Spleen (tissue), 11 donors: ENCODE measurements around the gene SLC6A7. TPM values are rescaled to one million over a fixed set of nuclear protein-coding genes. Genes with fewer than 3 reads are reported as not detected.

Experiments used
- DNase-seq: peaks from one replicate; pipeline ENCODE4 v3.0.0-alpha.2; 2020
- H3K27ac ChIP-seq, 8 donors: fragments of 200-600 bp; sonication (generic) in 7 of 8; 1 replicate in 4 of 8; 2 replicates in 4 of 8; pipeline versions ENCODE4 v1.5.0 to v1.8.0; 2016 to 2021; ENCODE audit warnings: inconsistent platforms in 4 of 8, mild to moderate bottlenecking in 4 of 8, moderate library complexity in 1 of 8
- H3K27me3 ChIP-seq, 7 donors: fragments of 200-600 bp; sonication (generic) in 6 of 7; replicated peaks in 1 of 7; 1 replicate in 4 of 7; 2 replicates in 3 of 7; pipeline versions ENCODE4 v1.5.0 to v1.8.0; 2016 to 2021; ENCODE audit warnings: inconsistent platforms in 3 of 7, mild to moderate bottlenecking in 1 of 7
- H3K36me3 ChIP-seq, 6 donors: fragments of 200-600 bp; sonication (generic) in 5 of 6; 1 replicate in 4 of 6; 2 replicates in 2 of 6; pipeline versions ENCODE4 v1.5.0 to v1.8.0; 2016 to 2021; ENCODE audit warnings: inconsistent platforms in 2 of 6
- H3K4me1 ChIP-seq, 6 donors: fragments of 200-600 bp; sonication (generic) in 5 of 6; 1 replicate in 3 of 6; 2 replicates in 3 of 6; pipeline versions ENCODE4 v1.5.0 to v1.8.0; 2016 to 2021; ENCODE audit warnings: inconsistent platforms in 3 of 6
- H3K4me3 ChIP-seq, 8 donors: fragments of 200-600 bp; sonication (generic) in 7 of 8; 1 replicate in 4 of 8; 2 replicates in 4 of 8; pipeline versions ENCODE4 v1.5.0 to v1.8.0; 2016 to 2021; ENCODE audit warnings: inconsistent platforms in 4 of 8, mild to moderate bottlenecking in 4 of 8, moderate library complexity in 2 of 8
- H3K9me3 ChIP-seq, 8 donors: fragments of 200-600 bp; sonication (generic) in 7 of 8; 1 replicate in 4 of 8; 2 replicates in 4 of 8; pipeline versions ENCODE4 v1.5.0 to v1.8.0; 2016 to 2021; ENCODE audit warnings: inconsistent platforms in 4 of 8
- CTCF ChIP-seq, 11 experiments: fragments of 200-600 bp in 7 of 11; fragments of 450-650 bp in 4 of 11; sonication (generic) in 4 of 11; IDR thresholded peaks in 8 of 11; conservative IDR thresholded peaks in 3 of 11; 1 replicate in 7 of 11; 2 replicates in 4 of 11; pipeline versions ENCODE4 v1.4.0 to v1.8.0; 2016 to 2021; ENCODE audit warnings: antibody characterized with exemption in 11 of 11, inconsistent platforms in 4 of 11, mild to moderate bottlenecking in 1 of 11
- POLR2A ChIP-seq, 3 donors: fragments of 450-650 bp; IDR thresholded peaks; one replicate each; pipeline ENCODE4 v1.5.1; 2017; ENCODE audit warnings: antibody characterized with exemption in 3 of 3, mild to moderate bottlenecking in 1 of 3
- POLR2AphosphoS5 ChIP-seq, 3 donors: sonication (generic); formaldehyde crosslinking; IDR thresholded peaks; one replicate each; pipeline ENCODE4 v1.5.1; 2017; ENCODE audit warnings: antibody characterized with exemption in 3 of 3
- WGBS, 5 donors: extraction: QIAGEN DNeasy Blood & Tissue Kit in 3 of 5; methylation state at CpG; one replicate each; pipeline versions ENCODE4 v1.1.5 to v1.1.7; 2013 to 2018; 5-methylcytosine and 5-hydroxymethylcytosine counted together
- intact Hi-C: fragments of 100-400 bp; cut with DNase I; formaldehyde crosslinking; loops from one replicate; pipeline ENCODE4 v1.15.0; 2023; ENCODE audit warnings: low total_unique reads
- polyA plus RNA-seq, 3 donors: library from polyadenylated mRNA; stranded (reverse); fragments of 200-250 nt; gene quantifications; one replicate each; pipeline ENCODE4 v1.2.1, GENCODE V29; 2013
- total RNA-seq, 7 donors: library from RNA; depleted of rRNA in 3 of 7; stranded (reverse); fragments of >200 nt in 3 of 7; fragmentation: NEBNext Ultra II Directional in 4 of 7; extraction: Animal tissue kit (Norgen Biotek cat#: 25700) in 4 of 7; gene quantifications; one replicate each; pipeline versions ENCODE4 v1.1.0 to v1.2.1, GENCODE V29; 2016 to 2021
- donor health status: healthy with polysubstance abuse.
- donor health status: DM: no; HTN: no; CAD: no; lungs with moderate emphysema.
- donor health status: DM: no; HTN: no; CAD: no.
- donor health status: Bipolar disorder and iron deficiency.
- donor health status: healthy.
- donor health status: DM: no; HTN: no; CAD: no.
- donor health status: DM: yes; HTN: yes; CAD: no.

SLC6A7 gene
- total and polyA plus RNA-seq, 10 donors = 0.03 to 0.10 TPM; not detected in 8

- intact Hi-C loops = no loop called here
Observed at GRCh38 chr5:150206098-150206778, 16.4 kb downstream of the SLC6A7 start.

GRCh38 chr5:150206779-150207115, 16.9 kb downstream of the SLC6A7 start:
- H3K4me1 ChIP-seq = peaks cover 0 to 15% (median 6%) of the 10 kb centered on the region in 6 donors
- TF ChIP-seq POLR2A (IDR thresholded peaks at IDR 0.05) (no peak), CTCF (IDR thresholded peaks at IDR 0.05 in 8 of 11, conservative IDR thresholded peaks at IDR 0.05 in 3 of 11) (no peak), POLR2AphosphoS5 (IDR thresholded peaks at IDR 0.05) (no peak)
- H3K36me3 ChIP-seq = no peaks in the 10 kb centered on the region
- H3K4me3 ChIP-seq = no peak overlapping the region
- H3K27ac ChIP-seq = no peak overlapping the region
- no peaks in the 10 kb centered on the region for H3K9me3 ChIP-seq
- intact Hi-C loops = no loop called here
- no peak for DNase-seq
- 74 to 95% (median 87%) methylated on average over 4 to 6 of the region's 6 CpGs for WGBS, 5 donors
- peaks cover 0 to 31% (median 8%) of the 10 kb centered on the region in 7 donors for H3K27me3 ChIP-seq

More at GRCh38 chr5:150206098-150206778, 16.4 kb downstream of the SLC6A7 start:
- Histone ChIP-seq H3K27me3 (peaks cover 0 to 31% (median 8%) of the 10 kb centered on the region in 7 donors), H3K36me3 (no peaks in the 10 kb centered on the region), H3K9me3 (no peaks in the 10 kb centered on the region), H3K4me1 (peaks cover 0 to 15% (median 6%) of the 10 kb centered on the region in 6 donors), H3K4me3 (no peak overlapping the region), H3K27ac (no peak overlapping the region)
- WGBS, 5 donors = 68 to 81% (median 78%) methylated on average over 4 to 6 of the region's 6 CpGs
- no peak for TF ChIP-seq POLR2A (IDR thresholded peaks at IDR 0.05)
- no peak for TF ChIP-seq CTCF (IDR thresholded peaks at IDR 0.05 in 8 of 11, conservative IDR thresholded peaks at IDR 0.05 in 3 of 11)
- TF ChIP-seq POLR2AphosphoS5 (IDR thresholded peaks at IDR 0.05) = no peak
- no peak for DNase-seq

GRCh38 chr5:150208187-150209098, 18.6 kb downstream of the SLC6A7 start:
- no peak overlapping the region for H3K4me3 ChIP-seq
- DNase-seq = no peak
- 64 to 66% (median 65%) methylated on average over 18 to 19 of the region's 19 CpGs for WGBS, 5 donors

More at GRCh38 chr5:150208187-150209098, 18.6 kb downstream of the SLC6A7 start:
- Histone ChIP-seq H3K4me1 (peaks cover 0 to 15% (median 6%) of the 10 kb centered on the region in 6 donors), H3K27me3 (peaks cover 0 to 31% (median 8%) of the 10 kb centered on the region in 7 donors), H3K36me3 (no peaks in the 10 kb centered on the region), H3K9me3 (no peaks in the 10 kb centered on the region), H3K27ac (no peak overlapping the region)
- TF ChIP-seq POLR2AphosphoS5 (IDR thresholded peaks at IDR 0.05) (no peak), POLR2A (IDR thresholded peaks at IDR 0.05) (no peak), CTCF (IDR thresholded peaks at IDR 0.05 in 8 of 11, conservative IDR thresholded peaks at IDR 0.05 in 3 of 11) (no peak)
- intact Hi-C loops = no loop called here
